Astrocyte (in vitro differentiated cells and primary cell): ENCODE measurements around the gene PARM1. TPM values are rescaled to one million over a fixed set of nuclear protein-coding genes. Genes with fewer than 3 reads are reported as not detected.

Source experiments
- DNase-seq: peaks from one replicate; pipeline ENCODE4 v3.0.0-alpha.2; 2010; ENCODE audit warnings: low read depth
- FAIRE-seq: peaks from 2 replicates; lab custom pipeline; 2011; peaks lifted over from hg19 to GRCh38; lab: Jason Lieb, UNC
- H2AFZ ChIP-seq: 2 replicates; pipeline ENCODE4 v1.6.0; 2012; ENCODE audit warnings: low read depth, low read length, inconsistent platforms
- H3K27ac ChIP-seq: 2 replicates; pipeline ENCODE4 v1.5.1; 2011; ENCODE audit warnings: low read depth, low read length, inconsistent platforms
- H3K27me3 ChIP-seq: 2 replicates; pipeline ENCODE4 v1.6.0; 2011; ENCODE audit warnings: low read length, inconsistent platforms; ENCODE audit not compliant: insufficient read depth
- H3K36me3 ChIP-seq: 2 replicates; pipeline ENCODE4 v1.5.1; 2011; ENCODE audit warnings: low read length, inconsistent platforms; ENCODE audit not compliant: insufficient read depth
- H3K4me1 ChIP-seq: 2 replicates; pipeline ENCODE4 v1.5.1; 2011; ENCODE audit warnings: low read length, inconsistent platforms; ENCODE audit not compliant: insufficient read depth
- H3K4me2 ChIP-seq: 2 replicates; pipeline ENCODE4 v1.6.0; 2012; ENCODE audit warnings: low read length, inconsistent platforms
- H3K4me3 ChIP-seq: 2 replicates; pipeline ENCODE4 v1.5.1; 2011; ENCODE audit warnings: low read depth, mild to moderate bottlenecking, low read length, inconsistent platforms; ENCODE audit not compliant: insufficient read depth
- H3K79me2 ChIP-seq: 2 replicates; pipeline ENCODE4 v1.6.0; 2012; ENCODE audit warnings: mild to moderate bottlenecking, low read length, inconsistent platforms; ENCODE audit not compliant: insufficient read depth
- H3K9ac ChIP-seq: 2 replicates; pipeline ENCODE4 v1.6.0; 2012; ENCODE audit warnings: mild to moderate bottlenecking, low read length, inconsistent platforms
- H3K9me3 ChIP-seq: 2 replicates; pipeline ENCODE4 v1.5.1; 2012; ENCODE audit warnings: low read depth, mild to moderate bottlenecking, low read length, inconsistent platforms; ENCODE audit not compliant: insufficient read depth
- H4K20me1 ChIP-seq: 2 replicates; pipeline ENCODE4 v1.6.0; 2012; ENCODE audit warnings: low read length, inconsistent platforms; ENCODE audit not compliant: insufficient read depth
- H3K27ac Mint-ChIP-seq: one replicate; pipeline ENCODE4 v1.8.0; 2021; ENCODE audit warnings: mild to moderate bottlenecking, mixed read lengths; ENCODE audit not compliant: unreplicated experiment
- H3K27me3 Mint-ChIP-seq: one replicate; pipeline ENCODE4 v1.8.0; 2021; ENCODE audit warnings: low read depth, mixed read lengths; ENCODE audit not compliant: unreplicated experiment
- H3K36me3 Mint-ChIP-seq: one replicate; pipeline ENCODE4 v1.8.0; 2021; ENCODE audit warnings: low read depth, mixed read lengths; ENCODE audit not compliant: unreplicated experiment
- H3K4me1 Mint-ChIP-seq: one replicate; pipeline ENCODE4 v1.8.0; 2021; ENCODE audit warnings: low read depth, mixed read lengths; ENCODE audit not compliant: unreplicated experiment
- H3K4me3 Mint-ChIP-seq: one replicate; pipeline ENCODE4 v1.8.0; 2021; ENCODE audit warnings: mild to moderate bottlenecking, moderate library complexity, mixed read lengths; ENCODE audit not compliant: unreplicated experiment
- H3K9me3 Mint-ChIP-seq: one replicate; pipeline ENCODE4 v1.8.0; 2021; ENCODE audit warnings: mild to moderate bottlenecking, mixed read lengths; ENCODE audit not compliant: unreplicated experiment
- CTCF ChIP-seq: IDR thresholded peaks from 2 replicates; pipeline ENCODE4 v1.5.1; 2011; ENCODE audit warnings: low read depth, mild to moderate bottlenecking, inconsistent platforms, low read length, moderate library complexity; ENCODE audit not compliant: insufficient read depth
- EZH2 ChIP-seq: IDR thresholded peaks from 2 replicates; pipeline ENCODE4 v1.6.1; 2012; ENCODE audit warnings: mild to moderate bottlenecking, low read length, inconsistent platforms; ENCODE audit not compliant: insufficient read depth
- total RNA-seq: library from RNA; stranded (reverse); gene quantifications from 2 replicates; pipeline ENCODE4 v1.2.1, GENCODE V29; 2021

Gene PARM1
- total RNA-seq, 1 donor from 2014 or later = 1.2 TPM

- Mint-ChIP-seq H3K9me3 (no peaks in the 10 kb centered on the region), H3K27ac (no peak overlapping the region), H3K4me3 (no peak overlapping the region), H3K4me1 (no peaks in the 10 kb centered on the region), H3K27me3 (peaks cover 3% of the 10 kb centered on the region), H3K36me3 (no peaks in the 10 kb centered on the region)
- no peaks in the 10 kb centered on the region for H3K27me3 ChIP-seq
- TF ChIP-seq EZH2 (no peak), CTCF (no peak)
- FAIRE-seq (no peak), DNase-seq (no peak)
- no peaks in the 10 kb centered on the region for H4K20me1 ChIP-seq
- no peak overlapping the region for H3K9ac ChIP-seq
- no peak overlapping the region for H3K27ac ChIP-seq
- H3K4me2 ChIP-seq = no peak overlapping the region
- H3K4me3 ChIP-seq = no peak overlapping the region
- no peaks in the 10 kb centered on the region for H3K79me2 ChIP-seq
- H3K36me3 ChIP-seq = no peaks in the 10 kb centered on the region
- H3K9me3 ChIP-seq = no peaks in the 10 kb centered on the region
- no peaks in the 10 kb centered on the region for H3K4me1 ChIP-seq
- no peak overlapping the region for H2AFZ ChIP-seq
Measured at GRCh38 chr4:74920704-74921103, 12.2 kb upstream of the PARM1 start.

- no peaks in the 10 kb centered on the region for H3K36me3 Mint-ChIP-seq
Measured at GRCh38 chr4:74921490-74921889, 11.4 kb upstream of the PARM1 start.

More at GRCh38 chr4:74921490-74921889, 11.4 kb upstream of the PARM1 start:
- Mint-ChIP-seq H3K4me1 (no peaks in the 10 kb centered on the region), H3K4me3 (no peak overlapping the region), H3K27me3 (peaks cover 3% of the 10 kb centered on the region), H3K27ac (no peak overlapping the region), H3K9me3 (no peaks in the 10 kb centered on the region)
- H3K79me2 ChIP-seq = no peaks in the 10 kb centered on the region
- H3K4me1 ChIP-seq = no peaks in the 10 kb centered on the region
- no peaks in the 10 kb centered on the region for H3K9me3 ChIP-seq
- no peaks in the 10 kb centered on the region for H4K20me1 ChIP-seq
- DNase-seq (no peak), FAIRE-seq (no peak)
- H3K9ac ChIP-seq = no peak overlapping the region
- H3K4me3 ChIP-seq = no peak overlapping the region
- H3K4me2 ChIP-seq = no peak overlapping the region
- no peak overlapping the region for H2AFZ ChIP-seq
- no peak for TF ChIP-seq EZH2
- TF ChIP-seq CTCF = no peak
- no peaks in the 10 kb centered on the region for H3K27me3 ChIP-seq
- H3K36me3 ChIP-seq = no peaks in the 10 kb centered on the region
- H3K27ac ChIP-seq = no peak overlapping the region
